ENCODE data around the gene BRF1.

GRCh38 chr14:105271224-105271890 lies 29.4 kb downstream of the BRF1 start:
- TF ChIP-seq CTCF (IDR thresholded peaks at IDR 0.05) (no peak), POLR2A (IDR thresholded peaks at IDR 0.05) (no peak)

All from thyroid gland (tissue), 4 donors.